GM12801 (cell line): ENCODE measurements around the gene LRRC8E.

Experiments
- TF ChIP-seq, protein P1 (sequence below): IDR thresholded peaks from one replicate; pipeline ENCODE4 v1.5.1; 2011; ENCODE audit warnings: control low read depth; ENCODE audit not compliant: insufficient read length; ENCODE audit errors: extremely low read depth

LRRC8E gene

DNA sequence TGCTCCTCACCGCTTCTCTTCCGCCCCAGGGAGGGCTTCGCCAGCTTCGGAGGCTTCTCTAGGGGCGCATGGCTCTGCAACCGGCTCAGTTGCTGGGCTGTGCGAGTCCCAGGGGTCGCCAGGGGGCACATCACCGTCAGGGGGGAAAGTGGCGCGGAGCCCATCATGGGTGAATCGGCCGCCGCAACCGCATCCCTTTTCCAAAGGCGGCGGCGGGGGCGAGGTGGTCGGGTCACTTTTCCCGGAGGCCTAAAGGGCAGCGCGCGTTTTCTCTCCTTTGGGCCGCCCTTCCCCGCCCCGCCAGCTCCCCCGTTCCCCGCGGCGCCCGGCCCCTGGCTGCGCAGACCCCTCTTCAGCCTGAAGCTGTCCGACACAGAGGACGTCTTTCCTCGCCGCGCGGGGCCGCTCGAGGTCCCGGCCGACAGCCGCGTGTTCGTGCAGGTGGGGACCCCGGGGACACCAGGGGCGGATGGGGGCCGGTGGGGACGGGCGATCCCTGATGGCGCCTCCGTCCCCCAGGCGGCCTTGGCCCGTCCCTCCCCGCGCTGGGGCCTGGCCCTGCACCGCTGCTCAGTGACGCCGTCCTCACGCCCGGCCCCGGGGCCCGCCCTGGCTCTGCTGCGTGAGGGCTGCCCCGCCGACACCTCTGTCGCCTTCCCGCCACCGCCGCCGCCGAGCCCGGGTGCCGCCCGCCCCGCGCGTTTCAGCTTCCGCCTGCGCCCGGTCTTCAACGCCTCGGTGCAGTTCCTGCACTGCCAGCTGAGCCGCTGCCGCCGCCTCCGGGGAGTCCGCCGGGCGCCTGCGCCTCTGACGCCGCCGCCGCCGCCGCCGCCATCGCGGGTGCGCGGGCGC lies 28.0 kb downstream of the LRRC8E start:
- TF ChIP-seq, protein P1, sequence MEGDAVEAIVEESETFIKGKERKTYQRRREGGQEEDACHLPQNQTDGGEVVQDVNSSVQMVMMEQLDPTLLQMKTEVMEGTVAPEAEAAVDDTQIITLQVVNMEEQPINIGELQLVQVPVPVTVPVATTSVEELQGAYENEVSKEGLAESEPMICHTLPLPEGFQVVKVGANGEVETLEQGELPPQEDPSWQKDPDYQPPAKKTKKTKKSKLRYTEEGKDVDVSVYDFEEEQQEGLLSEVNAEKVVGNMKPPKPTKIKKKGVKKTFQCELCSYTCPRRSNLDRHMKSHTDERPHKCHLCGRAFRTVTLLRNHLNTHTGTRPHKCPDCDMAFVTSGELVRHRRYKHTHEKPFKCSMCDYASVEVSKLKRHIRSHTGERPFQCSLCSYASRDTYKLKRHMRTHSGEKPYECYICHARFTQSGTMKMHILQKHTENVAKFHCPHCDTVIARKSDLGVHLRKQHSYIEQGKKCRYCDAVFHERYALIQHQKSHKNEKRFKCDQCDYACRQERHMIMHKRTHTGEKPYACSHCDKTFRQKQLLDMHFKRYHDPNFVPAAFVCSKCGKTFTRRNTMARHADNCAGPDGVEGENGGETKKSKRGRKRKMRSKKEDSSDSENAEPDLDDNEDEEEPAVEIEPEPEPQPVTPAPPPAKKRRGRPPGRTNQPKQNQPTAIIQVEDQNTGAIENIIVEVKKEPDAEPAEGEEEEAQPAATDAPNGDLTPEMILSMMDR = no peak

DNA sequence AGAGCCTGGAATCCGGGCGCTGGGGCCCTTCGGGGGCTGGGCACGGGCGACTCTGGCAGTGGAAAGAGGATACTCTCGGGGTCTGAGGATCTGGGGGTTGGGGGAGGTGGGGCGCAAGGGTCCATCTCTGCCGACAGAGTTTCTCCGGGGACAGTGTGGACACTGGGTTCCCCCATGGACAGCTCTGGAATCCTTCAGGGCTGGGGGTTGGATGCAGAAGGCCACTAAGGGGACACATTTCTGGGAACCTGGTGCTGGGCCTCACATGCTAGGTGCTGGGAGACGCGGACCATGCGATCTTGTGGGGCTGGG lies 28.6 kb downstream of the LRRC8E start:
- TF ChIP-seq, protein P1 = no peak

DNA sequence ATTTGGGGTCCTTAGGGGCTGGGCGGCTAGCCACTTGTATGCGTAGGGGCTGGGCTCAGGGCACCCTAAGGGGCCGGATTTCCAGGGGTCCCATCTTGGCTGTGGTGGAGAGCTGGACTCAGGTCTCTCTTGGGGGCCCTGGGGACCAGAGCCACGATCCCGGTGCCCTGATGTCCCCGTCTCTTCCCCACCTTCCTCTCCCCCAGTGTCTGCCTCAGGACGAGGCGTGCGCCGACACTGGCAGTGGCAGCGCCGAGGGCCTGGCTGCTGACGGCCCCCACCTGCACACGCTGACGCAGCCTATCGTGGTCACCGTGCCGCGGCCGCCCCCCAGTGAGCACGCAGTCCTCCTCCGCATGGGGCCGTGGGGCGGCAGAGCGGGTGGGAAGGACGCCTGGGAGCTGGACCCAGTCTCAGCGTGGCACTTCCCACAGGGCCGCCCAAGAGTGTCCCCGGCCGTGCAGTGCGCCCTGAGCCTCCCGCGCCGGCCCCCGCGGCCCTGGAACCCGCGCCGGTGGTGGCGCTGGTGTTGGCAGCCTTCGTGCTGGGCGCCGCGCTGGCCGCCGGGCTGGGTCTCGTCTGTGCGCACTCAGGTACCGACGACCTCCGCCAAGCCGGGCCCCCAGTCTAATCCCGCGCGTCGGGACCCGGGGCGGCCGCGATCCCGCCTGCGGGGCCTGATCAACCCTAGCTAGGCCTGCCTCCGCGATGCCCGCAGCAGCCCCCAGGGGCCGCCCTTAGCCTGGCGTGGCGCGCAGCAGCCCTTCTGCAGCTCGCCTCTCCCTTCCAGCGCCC lies 29.2 kb downstream of the LRRC8E start:
- TF ChIP-seq, protein P1 = no peak

DNA sequence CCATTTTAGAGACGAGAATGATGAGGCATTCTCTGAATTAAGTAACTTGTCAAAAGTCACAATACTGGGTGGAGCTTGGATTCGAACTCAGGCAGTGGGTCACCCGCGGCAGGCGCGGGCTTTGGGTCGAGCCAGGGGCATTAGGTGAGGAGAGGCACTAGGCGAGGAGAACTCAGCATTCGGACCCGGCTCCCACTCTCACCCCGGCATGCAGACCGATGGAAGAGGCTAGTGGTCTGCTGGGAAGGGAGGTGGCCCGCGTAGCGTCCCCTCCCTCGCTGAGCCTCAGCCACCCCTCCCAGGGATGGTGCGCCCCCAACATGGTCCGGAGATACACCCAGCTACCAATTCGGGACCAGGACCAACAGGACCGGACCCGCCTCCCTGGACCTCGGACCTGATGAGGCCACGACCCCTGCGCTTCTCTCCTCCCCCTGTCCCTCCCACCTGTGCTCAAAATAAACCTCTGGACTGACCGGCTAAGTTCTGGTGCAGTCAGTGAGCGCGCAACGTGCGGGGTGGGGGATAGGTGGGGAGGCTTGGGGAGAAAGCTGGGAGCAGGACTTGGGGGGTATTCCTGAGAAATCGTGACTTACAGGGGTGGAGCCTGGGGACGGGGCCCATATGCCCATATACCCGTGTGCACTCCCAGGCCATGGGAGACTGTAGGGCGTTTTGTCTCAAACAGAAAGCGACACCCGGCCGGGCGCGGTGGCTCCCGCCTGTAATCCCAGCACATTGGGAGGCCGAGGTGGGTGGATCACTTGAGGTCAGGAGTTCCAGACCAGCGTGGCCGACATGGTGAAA lies 30.5 kb downstream of the LRRC8E start:
- TF ChIP-seq, protein P1 = no peak

- TF ChIP-seq, protein P1 = no peak
Observed at GRCh38 chr19:7919610-7920518, 31.6 kb downstream of the LRRC8E start, which contains the start of gene SNAPC2. Gene SNAPC2 (plus strand): TSS chr19:7920338. CDS start chr19:7920367, 29 bp downstream.

DNA sequence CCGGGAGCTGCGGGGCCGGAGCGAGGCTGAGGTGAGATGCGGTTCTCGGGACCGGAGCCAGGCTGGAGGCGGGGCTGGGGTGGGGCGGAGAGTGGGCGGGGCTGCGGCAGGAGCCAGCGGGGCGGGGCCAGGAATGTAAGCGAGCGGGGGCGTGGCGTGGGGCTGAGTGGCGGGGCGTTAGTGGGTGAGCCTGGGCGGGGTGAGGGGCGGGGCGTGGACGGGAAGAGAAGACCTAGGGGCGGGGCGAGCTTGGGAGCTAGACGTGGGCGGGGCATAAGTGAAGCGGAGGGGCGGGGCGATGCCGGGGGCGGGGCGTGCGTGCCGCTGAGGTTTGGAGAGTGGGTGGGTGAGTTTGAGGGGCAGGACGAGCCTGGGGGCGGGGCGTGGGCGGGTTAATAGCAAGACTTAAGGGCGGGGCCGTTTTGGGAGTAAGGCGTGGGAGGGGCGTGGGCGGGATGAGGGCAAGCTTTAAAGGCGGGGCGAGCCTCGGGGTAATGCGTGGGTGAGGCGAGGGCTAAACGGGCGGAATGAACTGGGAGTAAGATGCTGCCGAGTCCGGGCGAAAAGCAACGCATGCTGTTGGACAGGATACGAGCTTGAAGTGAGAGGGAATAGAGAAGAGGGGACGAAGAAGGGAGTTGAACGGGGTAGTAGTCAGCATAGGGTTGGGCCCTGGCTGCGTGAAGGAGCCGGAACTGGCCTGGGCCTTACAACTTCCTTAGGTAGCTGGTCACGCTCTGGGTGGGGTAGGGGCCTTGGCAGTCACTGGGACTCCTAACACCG lies 32.4 kb downstream of the LRRC8E start:
- TF ChIP-seq, protein P1 = no peak
